Mucosa of descending colon (tissue), 3 donors: ENCODE data around the gene MYBBP1A. TPM values are rescaled to one million over a fixed set of nuclear protein-coding genes. Genes with fewer than 3 reads are reported as not detected.
"Not testable (repeated sequence)": the region's sequence is repeated elsewhere in the genome, so short reads cannot be mapped to it uniquely, and the experiment has no call there.

ENCODE experiments used
- ATAC-seq: fragments of 200-7000 bp; cut with Tn5 transposase; one replicate; pipeline ENCODE4 v1.9.1; 2020; ENCODE audit warnings: mild to moderate bottlenecking, moderate library complexity
- DNase-seq, 3 donors: peaks; one replicate each; pipeline ENCODE4 v3.0.0-alpha.2; 2020
- H3K36me3 ChIP-seq: fragments of 200-600 bp; one replicate; pipeline ENCODE4 v1.8.0; 2021; ENCODE audit warnings: low read depth, mild to moderate bottlenecking
- H3K4me1 ChIP-seq: fragments of 200-600 bp; one replicate; pipeline ENCODE4 v1.8.0; 2021; ENCODE audit warnings: low read depth, mild to moderate bottlenecking
- H3K4me3 ChIP-seq: fragments of 200-600 bp; one replicate; pipeline ENCODE4 v1.8.0; 2021; ENCODE audit warnings: mild to moderate bottlenecking
- H3K9me3 ChIP-seq: fragments of 200-600 bp; one replicate; pipeline ENCODE4 v1.8.0; 2021; ENCODE audit warnings: mild to moderate bottlenecking
- intact Hi-C, 2 donors: fragments of 100-400 bp; cut with DNase I in 1 of 2; cut with micrococcal nuclease in 1 of 2; formaldehyde crosslinking; loops; one replicate each; pipeline versions ENCODE4 v1.11.0 to v1.11.1; 2022; cut with DNase I, micrococcal nuclease
- total RNA-seq, 3 donors: library from RNA; stranded (reverse); fragmentation: NEBNext Ultra II Directional in 2 of 3; extraction: Animal tissue kit (Norgen Biotek cat#: 25700) in 2 of 3; gene quantifications; one replicate each; pipeline versions ENCODE4 v1.2.1 to v1.2.4, GENCODE V29; 2021 to 2023
- TF ChIP-seq, protein P1 (sequence below): fragments of 200-600 bp; IDR thresholded peaks from one replicate; pipeline ENCODE4 v1.8.0; 2022; ENCODE audit warnings: antibody characterized with exemption, mild to moderate bottlenecking
- donor health status: DM: no; HTN: no; CAD: no; lungs with moderate emphysema.
- donor health status: DM: no; HTN: no; CAD: no.
- donor health status: DM: no; HTN: yes; CAD: no.

Gene MYBBP1A
- total RNA-seq, 3 donors from 2014 or later: 32.7 to 41.4 (median 36.7) TPM

- Histone ChIP-seq H3K4me3 (no peak overlapping the region), H3K9me3 (no peaks in the 10 kb centered on the region), H3K36me3 (no peaks in the 10 kb centered on the region), H3K4me1 (no peaks in the 10 kb centered on the region)
- intact Hi-C loops: no loop called here
- TF ChIP-seq, protein P1, sequence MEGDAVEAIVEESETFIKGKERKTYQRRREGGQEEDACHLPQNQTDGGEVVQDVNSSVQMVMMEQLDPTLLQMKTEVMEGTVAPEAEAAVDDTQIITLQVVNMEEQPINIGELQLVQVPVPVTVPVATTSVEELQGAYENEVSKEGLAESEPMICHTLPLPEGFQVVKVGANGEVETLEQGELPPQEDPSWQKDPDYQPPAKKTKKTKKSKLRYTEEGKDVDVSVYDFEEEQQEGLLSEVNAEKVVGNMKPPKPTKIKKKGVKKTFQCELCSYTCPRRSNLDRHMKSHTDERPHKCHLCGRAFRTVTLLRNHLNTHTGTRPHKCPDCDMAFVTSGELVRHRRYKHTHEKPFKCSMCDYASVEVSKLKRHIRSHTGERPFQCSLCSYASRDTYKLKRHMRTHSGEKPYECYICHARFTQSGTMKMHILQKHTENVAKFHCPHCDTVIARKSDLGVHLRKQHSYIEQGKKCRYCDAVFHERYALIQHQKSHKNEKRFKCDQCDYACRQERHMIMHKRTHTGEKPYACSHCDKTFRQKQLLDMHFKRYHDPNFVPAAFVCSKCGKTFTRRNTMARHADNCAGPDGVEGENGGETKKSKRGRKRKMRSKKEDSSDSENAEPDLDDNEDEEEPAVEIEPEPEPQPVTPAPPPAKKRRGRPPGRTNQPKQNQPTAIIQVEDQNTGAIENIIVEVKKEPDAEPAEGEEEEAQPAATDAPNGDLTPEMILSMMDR: no peak
- ATAC-seq (no peak), DNase-seq (no peak)
Observed at GRCh38 chr17:4590981-4591453, 35.8 kb upstream of the MYBBP1A start.

- H3K4me1 ChIP-seq, DNase-seq, H3K4me3 ChIP-seq, H3K36me3 ChIP-seq, H3K9me3 ChIP-seq, intact Hi-C loops, ATAC-seq: not testable (repeated sequence)
Observed at GRCh38 chr17:4590042-4590441, 34.9 kb upstream of the MYBBP1A start.

DNA sequence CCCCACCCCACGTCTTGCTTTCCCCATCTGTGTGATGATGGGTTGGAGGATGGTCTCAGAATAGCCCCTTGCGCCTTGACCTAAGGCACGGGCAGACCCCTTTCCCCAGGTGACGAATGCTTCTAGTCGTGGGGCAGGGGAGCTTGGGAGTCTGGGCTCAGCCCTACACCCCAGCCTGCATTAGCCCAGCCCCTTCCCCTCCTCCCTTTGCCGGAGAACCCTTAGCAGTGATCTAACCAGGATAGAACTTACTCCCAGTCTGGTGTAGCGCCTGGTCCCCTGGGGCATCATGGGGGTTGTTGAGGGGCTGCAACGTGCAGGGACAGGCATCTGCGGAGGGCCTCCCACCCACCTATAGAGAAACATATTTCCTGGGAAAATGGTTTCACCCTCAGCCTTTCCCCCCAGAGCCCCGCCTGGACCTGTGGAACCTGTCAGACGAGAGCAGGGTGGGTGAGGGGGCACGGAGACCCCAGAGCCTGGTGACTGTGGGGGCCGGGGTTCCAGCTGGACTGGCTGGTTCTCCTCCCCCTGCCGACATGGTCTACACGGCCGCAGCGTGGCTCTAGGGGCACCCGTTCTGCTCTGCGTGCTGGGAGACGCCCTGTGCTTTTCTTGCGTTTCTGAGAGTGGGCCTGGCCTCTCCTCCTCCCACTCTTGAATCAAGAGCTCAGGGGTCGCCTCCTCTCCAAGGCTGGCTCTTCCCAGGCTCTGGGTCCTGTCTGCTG, 33.9 kb upstream of the MYBBP1A start:
- Histone ChIP-seq H3K36me3 (no peaks in the 10 kb centered on the region), H3K9me3 (no peaks in the 10 kb centered on the region), H3K4me3 (no peak overlapping the region), H3K4me1 (peaks cover 8% of the 10 kb centered on the region)
- intact Hi-C loops: no loop called here
- no peak for DNase-seq
- ATAC-seq: no peak
- TF ChIP-seq, protein P1: no peak

GRCh38 chr17:4588391-4588790, 33.2 kb upstream of the MYBBP1A start:
- no peak for ATAC-seq
- DNase-seq: no peak
- intact Hi-C loops: no loop called here
- Histone ChIP-seq H3K4me1 (peaks cover 10% of the 10 kb centered on the region), H3K4me3 (no peak overlapping the region), H3K36me3 (no peaks in the 10 kb centered on the region), H3K9me3 (no peaks in the 10 kb centered on the region)
- TF ChIP-seq, protein P1: no peak

- intact Hi-C loops: no loop called here
- no peak overlapping the region for H3K4me3 ChIP-seq
- no peaks in the 10 kb centered on the region for H3K9me3 ChIP-seq
- ATAC-seq: no peak
- TF ChIP-seq, protein P1: no peak
- DNase-seq: no peak
- no peaks in the 10 kb centered on the region for H3K36me3 ChIP-seq
- H3K4me1 ChIP-seq: peaks cover 10% of the 10 kb centered on the region
Observed at GRCh38 chr17:4587803-4588202, 32.6 kb upstream of the MYBBP1A start.

GRCh38 chr17:4587195-4587594, 32.0 kb upstream of the MYBBP1A start:
- H3K36me3 ChIP-seq: no peaks in the 10 kb centered on the region
- H3K9me3 ChIP-seq: no peaks in the 10 kb centered on the region
- no peak for DNase-seq
- no peak for ATAC-seq
- H3K4me3 ChIP-seq: no peak overlapping the region
- TF ChIP-seq, protein P1: no peak
- intact Hi-C loops: no loop called here
- H3K4me1 ChIP-seq: peaks cover 10% of the 10 kb centered on the region
